Breast epithelium (tissue), 3 donors: Measurements from ENCODE around the gene MCU.
"Not testable (repeated sequence)": the region's sequence is repeated elsewhere in the genome, so short reads cannot be mapped to it uniquely, and the experiment has no call there.

ENCODE experiments used
- CTCF ChIP-seq, 3 donors: fragments of 450-650 bp; IDR thresholded peaks; one replicate each; pipeline ENCODE4 v1.5.1; 2016 to 2017; ENCODE audit warnings: antibody characterized with exemption in 3 of 3, mild to moderate bottlenecking in 3 of 3, moderate library complexity in 3 of 3
- POLR2A ChIP-seq: fragments of 450-650 bp; IDR thresholded peaks from one replicate; pipeline ENCODE4 v1.6.1; 2016; ENCODE audit warnings: antibody characterized with exemption, mild to moderate bottlenecking, moderate library complexity
- POLR2AphosphoS5 ChIP-seq, 3 donors: sonication (generic); formaldehyde crosslinking; IDR thresholded peaks; one replicate each; pipeline ENCODE4 v1.6.1; 2017; ENCODE audit warnings: antibody characterized with exemption in 3 of 3

GRCh38 chr10:72921147-72921683, 229.3 kb downstream of the MCU start:
- TF ChIP-seq CTCF (IDR thresholded peaks at IDR 0.05); POLR2A; POLR2AphosphoS5 (IDR thresholded peaks at IDR 0.05): not testable (repeated sequence)
